CD4-positive, alpha-beta T cell (primary cell): ENCODE results near the gene TGFB1I1. TPM values are rescaled to one million over a fixed set of nuclear protein-coding genes. Genes with fewer than 3 reads are reported as not detected.

Experiments used
- ATAC-seq: fragments of 200-7000 bp; cut with Tn5 transposase; one replicate; pipeline ENCODE4 v1.10.0; 2022; ENCODE audit warnings: mild to moderate bottlenecking; ENCODE audit not compliant: poor library complexity
- CTCF ChIA-PET: fragments of 350-600 bp; sonication (Branson Sonifier 250); formaldehyde crosslinking; loops from one replicate; lab custom pipeline; 2021; ENCODE audit warnings: antibody characterized with exemption, inconsistent platforms; lab: Charles Lee
- POLR2A ChIA-PET: fragments of 350-600 bp; sonication (Branson Sonifier 250); formaldehyde crosslinking; loops from one replicate; lab custom pipeline; 2021; ENCODE audit warnings: antibody characterized with exemption, inconsistent platforms; lab: Charles Lee
- DNase-seq, 14 experiments: peaks; one replicate each; pipeline ENCODE4 v3.0.0-alpha.2; 2013 to 2020; ENCODE audit warnings: mixed read lengths in 2 of 14
- H3K27ac ChIP-seq, 2 donors: one replicate each; pipeline versions ENCODE4 v1.5.1 to v1.7.0; 2013; ENCODE audit warnings: low read length in 2 of 2, low read depth in 1 of 2, mild to moderate bottlenecking in 1 of 2
- H3K27me3 ChIP-seq, 2 experiments: 1 replicate in 1 of 2; 2 replicates in 1 of 2; pipeline versions ENCODE4 v1.6.1 to v1.7.0; 2013; ENCODE audit warnings: low read length in 2 of 2, control low read depth in 1 of 2, mild to moderate bottlenecking in 1 of 2, moderate library complexity in 1 of 2; ENCODE audit not compliant: insufficient read depth in 2 of 2, control insufficient read depth in 1 of 2
- H3K36me3 ChIP-seq: one replicate; pipeline ENCODE4 v1.6.1; 2013; ENCODE audit warnings: low read length, control low read depth; ENCODE audit not compliant: insufficient read depth
- H3K4me1 ChIP-seq: one replicate; pipeline ENCODE4 v1.6.1; 2013; ENCODE audit warnings: low read length, control low read depth; ENCODE audit not compliant: insufficient read depth
- H3K4me3 ChIP-seq: one replicate; pipeline ENCODE4 v1.5.1; 2013; ENCODE audit warnings: mild to moderate bottlenecking, low read length, moderate library complexity
- H3K9me3 ChIP-seq, 2 experiments: 1 replicate in 1 of 2; 2 replicates in 1 of 2; pipeline versions ENCODE4 v1.6.1 to v1.7.0; 2013; ENCODE audit warnings: low read length in 2 of 2, mild to moderate bottlenecking in 2 of 2, control low read depth in 1 of 2, moderate library complexity in 1 of 2; ENCODE audit not compliant: control insufficient read depth in 1 of 2, insufficient read depth in 1 of 2
- H3K27ac Mint-ChIP-seq: one replicate; pipeline ENCODE4 v1.8.0; 2020; ENCODE audit warnings: mixed read lengths
- H3K27me3 Mint-ChIP-seq: one replicate; pipeline ENCODE4 v1.8.0; 2021; ENCODE audit warnings: mixed read lengths
- H3K36me3 Mint-ChIP-seq: one replicate; pipeline ENCODE4 v1.8.0; 2021; ENCODE audit warnings: low read depth, mixed read lengths
- H3K4me1 Mint-ChIP-seq: one replicate; pipeline ENCODE4 v1.8.0; 2021; ENCODE audit warnings: low read depth, mixed read lengths
- H3K4me3 Mint-ChIP-seq: one replicate; pipeline ENCODE4 v1.8.0; 2020; ENCODE audit warnings: mild to moderate bottlenecking, mixed read lengths
- H3K9me3 Mint-ChIP-seq: one replicate; pipeline ENCODE4 v1.8.0; 2020; ENCODE audit warnings: mixed read lengths
- intact Hi-C, 2 experiments: fragments of 100-400 bp; cut with DNase I in 1 of 2; cut with micrococcal nuclease in 1 of 2; formaldehyde crosslinking; loops; one replicate each; pipeline versions ENCODE4 v1.15.1 to v1.9.0; 2023 to 2025; cut with DNase I, micrococcal nuclease
- total RNA-seq, 174 experiments: library from RNA in 2 of 174; stranded (reverse) in 2 of 174; gene quantifications; one replicate each; pipeline ENCODE4 v1.2.3 and lab custom pipeline; 2021 to 2026
- TF ChIP-seq, protein P1 (sequence below): fragments of 200-600 bp; IDR thresholded peaks from one replicate; pipeline ENCODE4 v1.8.0; 2022; ENCODE audit warnings: antibody characterized with exemption, mild to moderate bottlenecking

The TGFB1I1 gene
- total RNA-seq, 2 experiments from 2014 or later = 0.36 to 0.42 TPM

DNA sequence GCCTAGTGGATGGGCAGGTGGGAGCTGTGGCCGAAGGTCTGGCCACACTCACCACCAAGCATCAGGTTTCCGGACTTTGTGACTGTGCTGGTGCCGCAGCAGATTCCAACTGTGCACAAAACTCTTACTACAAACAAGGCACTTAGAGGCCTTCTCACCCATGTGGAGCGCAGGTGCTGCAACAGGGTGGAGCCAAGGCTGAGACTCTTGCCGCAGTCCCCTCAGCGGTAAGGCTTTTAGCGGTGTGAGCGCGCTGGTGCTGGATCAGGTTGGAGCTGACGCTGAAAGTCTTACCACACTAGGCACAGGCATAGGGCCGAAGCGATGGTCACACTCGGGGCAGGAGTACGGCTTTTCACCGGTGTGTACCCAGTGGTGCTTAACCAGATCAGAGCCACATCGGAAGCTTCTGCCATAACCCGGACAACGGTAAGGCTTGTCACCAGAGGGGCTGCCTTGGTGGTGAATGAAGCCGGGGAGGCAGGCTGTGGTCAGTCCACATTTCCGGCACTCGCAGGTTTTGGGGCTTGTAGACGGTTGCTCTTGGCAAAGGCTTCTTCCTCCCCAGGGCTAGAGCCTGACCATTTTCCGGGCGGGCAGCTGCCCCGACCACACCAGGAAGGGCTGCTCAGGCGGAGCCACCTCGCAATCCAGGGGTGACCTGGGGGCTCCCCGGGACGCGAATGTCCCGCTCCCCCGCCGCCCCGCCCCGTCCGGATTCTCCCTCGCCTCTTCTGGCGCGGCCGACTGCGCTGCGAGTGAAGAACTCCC lies 13.7 kb upstream of the TGFB1I1 start:
- POLR2A ChIA-PET = interaction anchor here (0.6 to 4.4 kb wide), 18 partner anchors 14 to 461 kb away, joined by 3 to 69 read pairs (median 12); partner anchors contain the start of genes FUS, KAT8, PYCARD and RUSF1
- peak overlapping the region; percentile 98 for H3K27ac Mint-ChIP-seq
- Histone ChIP-seq H3K27ac (peak overlapping the region; percentile 98 to 99), H3K27me3 (no peaks in the 10 kb centered on the region), H3K36me3 (peaks cover 17% of the 10 kb centered on the region), H3K4me1 (peaks cover 61% of the 10 kb centered on the region), H3K9me3 (peaks cover 0 to 6% of the 10 kb centered on the region in 2 experiments), H3K4me3 (peak overlapping the region; percentile 97)
- CTCF ChIA-PET = interaction anchor here (0.5 to 6.2 kb wide), 4 partner anchors 29 to 411 kb away, joined by 3 to 27 read pairs (median 6); no protein-coding TSS in a partner anchor
- peaks cover 19% of the 10 kb centered on the region for H3K36me3 Mint-ChIP-seq
- intact Hi-C loops = loop anchor here (2.0 to 5.0 kb wide), 6 partner anchors 19 to 409 kb away; partner anchors contain the start of genes RUSF1 (in 1 of the 2), ZNF646 (in 1 of the 2) and ZNF668 (in 1 of the 2)
- no peaks in the 10 kb centered on the region for H3K27me3 Mint-ChIP-seq
- ATAC-seq (peak; percentile 19), DNase-seq (peak; percentile 18 to 83 (median 47))
- TF ChIP-seq, protein P1, sequence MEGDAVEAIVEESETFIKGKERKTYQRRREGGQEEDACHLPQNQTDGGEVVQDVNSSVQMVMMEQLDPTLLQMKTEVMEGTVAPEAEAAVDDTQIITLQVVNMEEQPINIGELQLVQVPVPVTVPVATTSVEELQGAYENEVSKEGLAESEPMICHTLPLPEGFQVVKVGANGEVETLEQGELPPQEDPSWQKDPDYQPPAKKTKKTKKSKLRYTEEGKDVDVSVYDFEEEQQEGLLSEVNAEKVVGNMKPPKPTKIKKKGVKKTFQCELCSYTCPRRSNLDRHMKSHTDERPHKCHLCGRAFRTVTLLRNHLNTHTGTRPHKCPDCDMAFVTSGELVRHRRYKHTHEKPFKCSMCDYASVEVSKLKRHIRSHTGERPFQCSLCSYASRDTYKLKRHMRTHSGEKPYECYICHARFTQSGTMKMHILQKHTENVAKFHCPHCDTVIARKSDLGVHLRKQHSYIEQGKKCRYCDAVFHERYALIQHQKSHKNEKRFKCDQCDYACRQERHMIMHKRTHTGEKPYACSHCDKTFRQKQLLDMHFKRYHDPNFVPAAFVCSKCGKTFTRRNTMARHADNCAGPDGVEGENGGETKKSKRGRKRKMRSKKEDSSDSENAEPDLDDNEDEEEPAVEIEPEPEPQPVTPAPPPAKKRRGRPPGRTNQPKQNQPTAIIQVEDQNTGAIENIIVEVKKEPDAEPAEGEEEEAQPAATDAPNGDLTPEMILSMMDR = no peak
- H3K4me3 Mint-ChIP-seq = peak overlapping the region; percentile 94
- peaks cover 56% of the 10 kb centered on the region for H3K4me1 Mint-ChIP-seq
- no peaks in the 10 kb centered on the region for H3K9me3 Mint-ChIP-seq

DNA sequence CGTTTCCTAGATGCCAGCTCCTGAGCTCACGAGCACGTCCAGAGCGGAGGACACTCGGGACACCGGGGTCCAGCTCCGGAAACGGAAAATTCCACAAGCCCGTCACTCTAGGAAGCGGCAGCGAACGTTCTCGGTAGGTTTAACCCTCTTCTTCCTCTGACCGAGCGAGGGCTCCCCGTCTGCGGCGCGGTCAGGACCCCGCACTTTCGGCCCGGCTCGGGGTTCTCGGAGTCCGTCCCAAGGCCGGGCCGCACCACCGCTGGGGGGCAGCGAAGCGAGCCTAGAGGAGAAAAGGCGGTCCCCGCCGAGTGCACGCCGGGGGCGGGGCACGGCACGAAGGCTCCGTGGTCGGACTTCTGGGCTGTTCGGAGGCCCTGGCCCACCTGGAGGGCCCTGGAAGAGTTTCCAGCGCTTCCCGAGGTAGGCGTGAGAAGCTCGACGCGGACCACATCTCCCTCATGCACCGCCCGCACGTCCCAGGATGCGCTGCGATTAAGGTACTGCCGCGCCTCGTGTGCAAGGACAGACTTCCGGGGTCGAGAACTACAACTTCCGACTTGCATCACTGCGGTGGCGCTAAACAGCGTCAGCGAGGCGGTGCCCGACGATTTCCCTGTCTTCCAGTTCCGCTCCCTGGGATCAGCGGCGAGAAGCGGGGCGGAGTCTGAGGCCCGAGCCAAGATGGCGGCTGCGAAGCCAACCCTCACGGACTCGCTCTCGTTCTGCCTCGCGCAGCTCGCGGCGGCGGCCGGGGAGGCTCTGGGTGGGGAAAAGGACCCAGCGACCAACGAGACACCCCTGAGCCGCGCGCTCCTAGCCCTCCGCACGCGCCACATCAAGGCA lies 12.9 kb upstream of the TGFB1I1 start, which contains the start of gene ARMC5:
TSS of gene ARMC5 (plus strand) at position 658 of the 843 bp plus-strand sequence. CDS start at position 682, 24 bp downstream.
- peak; percentile 72 for ATAC-seq
- TF ChIP-seq, protein P1 = peak; percentile 71
- H3K27ac ChIP-seq = peak within 1 kb of the TSS; percentile 98 to 99
- peak within 1 kb of the TSS; percentile 94 for H3K4me3 Mint-ChIP-seq
- peak within 1 kb of the TSS; percentile 97 for H3K4me3 ChIP-seq
- peaks cover 56% of the 10 kb centered on the region for H3K4me1 ChIP-seq
- H3K9me3 ChIP-seq = peaks cover 0 to 6% of the 10 kb centered on the region in 2 experiments
- peaks cover 49% of the 10 kb centered on the region for H3K4me1 Mint-ChIP-seq
- ChIA-PET CTCF (interaction anchor here (0.5 to 6.2 kb wide), 6 partner anchors 16 to 410 kb away, joined by 3 to 27 read pairs (median 6); partner anchors contain the start of gene ZNF843), POLR2A (interaction anchor here (0.6 to 4.4 kb wide), 22 partner anchors 16 to 556 kb away, joined by 3 to 69 read pairs (median 6); partner anchors contain the start of genes FUS, KAT8, RUSF1 and STX4)
- no peaks in the 10 kb centered on the region for H3K27me3 Mint-ChIP-seq
- H3K27ac Mint-ChIP-seq = peak within 1 kb of the TSS; percentile 98
- peaks cover 26% of the 10 kb centered on the region for H3K36me3 Mint-ChIP-seq
- intact Hi-C loops = loop anchor here (1.0 to 5.0 kb wide), 8 partner anchors 18 to 536 kb away; partner anchors contain the start of genes RUSF1 (in 2 of the 2), FBXL19 (in 1 of the 2), ZNF646 (in 1 of the 2) and ZNF668 (in 1 of the 2)
- no peaks in the 10 kb centered on the region for H3K9me3 Mint-ChIP-seq
- H3K27me3 ChIP-seq = no peaks in the 10 kb centered on the region
- DNase-seq = peak; percentile 91 to 99 (median 95)
- H3K36me3 ChIP-seq = peaks cover 23% of the 10 kb centered on the region
